GM20000 (cell line): Measurements from ENCODE around the gene NFIB.

Source experiments
- DNase-seq: peaks from one replicate; pipeline ENCODE4 v3.0.0; 2012; ENCODE audit warnings: low spot score
- CTCF ChIP-seq: IDR thresholded peaks from 2 replicates; pipeline ENCODE4 v1.5.1; 2012; ENCODE audit warnings: mild to moderate bottlenecking, control low read depth; ENCODE audit errors: extremely low read depth, missing control alignments

The NFIB gene

GRCh38 chr9:14318361-14318760 is 4.4 kb upstream of the NFIB start:
- no peak for TF ChIP-seq CTCF
- DNase-seq, result no peak

- peak; percentile 42 for DNase-seq
- no peak for TF ChIP-seq CTCF
These were observed 3.9 kb upstream of the NFIB start for GRCh38 chr9:14317667-14318320.

- no peak for DNase-seq
- no peak for TF ChIP-seq CTCF
These were observed 2.8 kb upstream of the NFIB start for GRCh38 chr9:14316602-14317300.

- TF ChIP-seq CTCF, result no peak
- DNase-seq, result peak; percentile 35
These were observed 2.1 kb upstream of the NFIB start for GRCh38 chr9:14315875-14316601.

- TF ChIP-seq CTCF, result no peak
- DNase-seq, result peak; percentile 69
These were observed 1.3 kb upstream of the NFIB start for GRCh38 chr9:14314929-14315874.

- no peak for TF ChIP-seq CTCF
- peak; percentile 50 for DNase-seq
These were observed 535 bp upstream of the NFIB start for GRCh38 chr9:14314424-14314928.
